Endodermal cell (in vitro differentiated cells): ENCODE measurements around the gene MEF2D. TPM values are rescaled to one million over a fixed set of nuclear protein-coding genes. Genes with fewer than 3 reads are reported as not detected.

Experiments
- DNase-seq: peaks from one replicate; pipeline ENCODE4 v3.0.0-alpha.2; 2017
- H3K27ac ChIP-seq: 2 replicates; pipeline ENCODE4 v1.5.1; 2013; ENCODE audit warnings: mild to moderate bottlenecking, low read depth, low read length, moderate library complexity
- H3K27me3 ChIP-seq: 2 replicates; pipeline ENCODE4 v1.6.1; 2013; ENCODE audit warnings: mild to moderate bottlenecking, low read length, moderate library complexity; ENCODE audit not compliant: insufficient read depth, control insufficient read depth, poor library complexity, severe bottlenecking
- H3K36me3 ChIP-seq: 2 replicates; pipeline ENCODE4 v1.7.0; 2013; ENCODE audit warnings: mild to moderate bottlenecking, low read length, moderate library complexity; ENCODE audit not compliant: control insufficient read depth, insufficient read depth
- H3K4me1 ChIP-seq: one replicate; pipeline ENCODE4 v1.7.0; 2013; ENCODE audit warnings: low read length; ENCODE audit not compliant: control insufficient read depth, insufficient read depth
- H3K4me3 ChIP-seq: 2 replicates; pipeline ENCODE4 v1.5.1; 2013; ENCODE audit warnings: mild to moderate bottlenecking, low read length, moderate library complexity
- H3K9ac ChIP-seq: 2 replicates; pipeline ENCODE4 v1.6.1; 2013; ENCODE audit warnings: mild to moderate bottlenecking, low read length, moderate library complexity; ENCODE audit not compliant: poor library complexity, severe bottlenecking; ENCODE audit errors: extremely low read depth
- H3K9me3 ChIP-seq: 2 replicates; pipeline ENCODE4 v1.6.1; 2013; ENCODE audit warnings: mild to moderate bottlenecking, low read length, moderate library complexity; ENCODE audit not compliant: control insufficient read depth
- H3K27ac Mint-ChIP-seq: 2 replicates; pipeline ENCODE4 v1.8.0; 2020; ENCODE audit warnings: mixed read lengths
- H3K27me3 Mint-ChIP-seq: 2 replicates; pipeline ENCODE4 v1.8.0; 2021; ENCODE audit warnings: mild to moderate bottlenecking, mixed read lengths; ENCODE audit not compliant: insufficient read depth
- H3K36me3 Mint-ChIP-seq: 2 replicates; pipeline ENCODE4 v1.8.0; 2020; ENCODE audit warnings: low read depth, mixed read lengths
- H3K4me1 Mint-ChIP-seq: 2 replicates; pipeline ENCODE4 v1.8.0; 2020; ENCODE audit warnings: mixed read lengths
- H3K4me3 Mint-ChIP-seq: 2 replicates; pipeline ENCODE4 v1.8.0; 2020; ENCODE audit warnings: mild to moderate bottlenecking, moderate library complexity, mixed read lengths
- H3K9me3 Mint-ChIP-seq: 2 replicates; pipeline ENCODE4 v1.8.0; 2020; ENCODE audit warnings: mild to moderate bottlenecking, mixed read lengths
- CTCF ChIP-seq: fragments of 200-600 bp; sonication (generic); conservative IDR thresholded peaks from 2 replicates; pipeline ENCODE4 v1.5.0; 2021; ENCODE audit warnings: antibody characterized with exemption, mild to moderate bottlenecking
- WGBS, 2 experiments: methylation state at CpG; one replicate each; pipeline versions ENCODE4 v1.1.5 to v1.1.7; 2013; ENCODE audit warnings: missing lambda C conversion rate in 2 of 2, mixed read lengths in 1 of 2; ENCODE audit not compliant: insufficient coverage in 1 of 2, insufficient read length in 1 of 2; 5-methylcytosine and 5-hydroxymethylcytosine counted together
- total RNA-seq, 2 donors: library from RNA; stranded (reverse); fragmentation: NEBNext Ultra II Directional in 1 of 2; extraction: Animal tissue kit (Norgen Biotek cat#: 25700) in 1 of 2; gene quantifications; 2 replicates in 1 of 2; 3 replicates in 1 of 2; pipeline ENCODE4 v1.2.1, GENCODE V29; 2021

MEF2D gene
- total RNA-seq, 2 donors from 2014 or later: 10.5 to 12.8 TPM

GRCh38 chr1:156502894-156503697, 2.5 kb upstream of the MEF2D start:
- no peaks in the 10 kb centered on the region for H3K9me3 ChIP-seq
- H3K4me1 ChIP-seq: peaks cover 16% of the 10 kb centered on the region
- peak; percentile 94 for DNase-seq
- H3K27me3 ChIP-seq: no peaks in the 10 kb centered on the region
- H3K4me3 ChIP-seq: no peak overlapping the region
- H3K27ac ChIP-seq: no peak overlapping the region
- H3K9ac ChIP-seq: no peak overlapping the region
- Mint-ChIP-seq H3K27me3 (no peaks in the 10 kb centered on the region), H3K4me3 (no peak overlapping the region), H3K27ac (peak overlapping the region; percentile 87), H3K36me3 (no peaks in the 10 kb centered on the region), H3K4me1 (peaks cover 31% of the 10 kb centered on the region), H3K9me3 (peaks cover 4% of the 10 kb centered on the region)
- H3K36me3 ChIP-seq: no peaks in the 10 kb centered on the region
- WGBS, 2 experiments: 66 to 70% methylated on average over 9 to 12 of the region's 12 CpGs
- TF ChIP-seq CTCF: no peak

DNA sequence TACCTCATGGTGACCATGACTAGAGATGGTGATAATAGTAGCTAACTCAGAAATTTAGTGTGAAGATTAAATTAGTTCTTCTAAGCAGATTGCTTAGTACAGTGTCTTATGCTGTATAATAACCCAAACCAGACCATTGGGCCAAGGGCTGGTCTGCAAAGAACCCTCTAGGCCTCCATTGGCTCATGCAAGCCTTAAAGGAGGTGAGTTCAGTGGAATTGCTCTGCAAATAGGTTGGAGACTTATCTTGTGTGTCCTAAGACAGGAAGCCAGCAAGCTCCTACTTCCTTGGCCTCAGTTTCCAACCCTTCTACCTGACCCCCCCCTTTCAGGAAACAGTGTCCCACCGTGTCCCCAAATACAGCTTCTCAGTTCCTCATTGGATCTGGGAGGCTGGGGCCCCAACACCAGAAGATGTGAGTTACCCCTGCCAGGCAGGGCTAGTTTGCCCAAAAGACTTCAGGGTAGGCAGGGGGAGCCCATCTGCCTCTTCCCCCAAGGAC, 1.9 kb upstream of the MEF2D start:
- no peaks in the 10 kb centered on the region for H3K9me3 ChIP-seq
- Mint-ChIP-seq H3K4me1 (peaks cover 32% of the 10 kb centered on the region), H3K36me3 (no peaks in the 10 kb centered on the region), H3K27ac (peak overlapping the region; percentile 87), H3K27me3 (no peaks in the 10 kb centered on the region), H3K4me3 (no peak overlapping the region), H3K9me3 (peaks cover 4% of the 10 kb centered on the region)
- TF ChIP-seq CTCF: no peak
- no peak for DNase-seq
- H3K36me3 ChIP-seq: no peaks in the 10 kb centered on the region
- H3K4me3 ChIP-seq: no peak overlapping the region
- H3K9ac ChIP-seq: no peak overlapping the region
- H3K27ac ChIP-seq: no peak overlapping the region
- H3K27me3 ChIP-seq: no peaks in the 10 kb centered on the region
- peaks cover 16% of the 10 kb centered on the region for H3K4me1 ChIP-seq
- 84% methylated on average over 1 of the region's 1 CpG; no CpG with 5 or more reads in 1 of the 2 experiments for WGBS, 2 experiments

DNA sequence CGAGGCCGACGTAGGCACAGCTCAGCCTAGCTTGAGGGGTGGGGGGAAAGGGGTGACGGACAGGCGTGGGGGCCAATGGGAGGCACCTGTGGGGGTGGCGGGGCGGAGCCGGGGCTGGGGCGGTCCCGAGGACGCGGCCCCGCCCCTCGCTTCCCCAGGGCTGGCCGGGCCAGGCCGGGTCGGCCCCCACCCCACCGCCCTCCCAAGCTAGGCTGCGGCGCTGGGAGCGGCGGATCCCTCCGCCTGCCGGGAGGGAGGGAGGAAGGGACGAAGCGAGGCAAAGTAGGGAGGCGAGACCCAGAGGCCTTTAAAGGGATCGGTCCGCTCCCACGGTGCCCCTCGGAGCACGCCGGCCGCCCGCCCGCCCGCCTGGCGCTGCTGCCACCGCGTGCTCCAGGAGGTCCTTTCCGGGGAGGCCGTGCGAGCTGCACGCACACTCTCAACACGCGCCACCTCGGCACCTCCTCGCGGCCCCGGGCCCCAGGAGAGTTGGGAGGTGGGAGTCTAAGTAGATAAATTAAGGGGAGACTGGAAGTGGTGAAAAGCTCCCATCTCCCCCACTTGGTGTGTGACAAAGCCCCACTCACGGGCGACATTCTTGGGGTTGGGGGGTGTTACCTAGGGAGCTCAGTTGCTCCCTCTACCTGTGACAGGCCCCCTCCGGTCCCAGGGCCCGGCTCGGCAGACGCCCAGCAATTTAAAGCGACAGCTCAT, 375 bp upstream of the MEF2D start:
- Mint-ChIP-seq H3K36me3 (no peaks in the 10 kb centered on the region), H3K4me1 (peaks cover 36% of the 10 kb centered on the region), H3K27me3 (no peaks in the 10 kb centered on the region), H3K9me3 (peaks cover 4% of the 10 kb centered on the region), H3K27ac (peak overlapping the region; percentile 87), H3K4me3 (peak overlapping the region; percentile 82)
- Histone ChIP-seq H3K36me3 (no peaks in the 10 kb centered on the region), H3K27ac (peak overlapping the region; percentile 98), H3K9ac (peak overlapping the region; percentile 87), H3K27me3 (no peaks in the 10 kb centered on the region), H3K4me3 (peak overlapping the region; percentile 91), H3K4me1 (peaks cover 16% of the 10 kb centered on the region), H3K9me3 (no peaks in the 10 kb centered on the region)
- 0% methylated on average over 5 to 56 of the region's 57 CpGs for WGBS, 2 experiments
- peak; percentile 97 for DNase-seq
- TF ChIP-seq CTCF: peak; percentile 75
